ENCODE data around the gene EFHD1.

Gene EFHD1

DNA sequence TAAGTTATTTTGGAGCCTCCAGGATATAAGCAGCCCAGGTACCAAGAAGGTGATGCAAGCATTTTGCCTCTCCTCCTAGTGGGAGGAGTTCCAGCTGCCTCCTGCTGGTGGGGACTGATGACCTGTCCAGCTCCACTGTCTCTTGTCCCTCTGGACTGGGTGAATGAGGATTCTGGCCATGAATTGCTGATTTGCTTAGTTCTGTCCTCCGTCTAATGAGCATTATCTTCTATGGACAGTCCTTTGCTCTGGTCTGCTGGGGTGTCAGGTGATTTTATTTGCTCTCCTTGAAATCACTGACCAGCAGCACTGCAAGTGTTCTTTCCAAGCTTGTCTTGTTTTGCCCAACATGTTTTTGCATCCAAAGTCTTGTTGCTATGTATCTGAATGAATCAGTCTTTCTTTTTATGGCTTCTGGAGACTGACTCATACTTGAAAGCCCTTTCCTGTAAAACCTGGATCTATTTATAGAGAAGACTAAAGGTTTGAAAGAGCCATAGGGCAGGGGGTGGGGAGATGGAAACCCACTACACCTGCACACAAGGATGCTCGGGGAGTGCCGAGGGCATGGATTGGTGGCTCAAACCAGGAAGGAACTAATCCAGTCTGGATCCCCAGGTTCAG is 40.5 kb upstream of the EFHD1 start:
- H3K27ac ChIP-seq, result peak overlapping the region in 1 of 2 donors; percentile 51
- H3K4me3 ChIP-seq, result no peak overlapping the region
- TF ChIP-seq, protein P1, sequence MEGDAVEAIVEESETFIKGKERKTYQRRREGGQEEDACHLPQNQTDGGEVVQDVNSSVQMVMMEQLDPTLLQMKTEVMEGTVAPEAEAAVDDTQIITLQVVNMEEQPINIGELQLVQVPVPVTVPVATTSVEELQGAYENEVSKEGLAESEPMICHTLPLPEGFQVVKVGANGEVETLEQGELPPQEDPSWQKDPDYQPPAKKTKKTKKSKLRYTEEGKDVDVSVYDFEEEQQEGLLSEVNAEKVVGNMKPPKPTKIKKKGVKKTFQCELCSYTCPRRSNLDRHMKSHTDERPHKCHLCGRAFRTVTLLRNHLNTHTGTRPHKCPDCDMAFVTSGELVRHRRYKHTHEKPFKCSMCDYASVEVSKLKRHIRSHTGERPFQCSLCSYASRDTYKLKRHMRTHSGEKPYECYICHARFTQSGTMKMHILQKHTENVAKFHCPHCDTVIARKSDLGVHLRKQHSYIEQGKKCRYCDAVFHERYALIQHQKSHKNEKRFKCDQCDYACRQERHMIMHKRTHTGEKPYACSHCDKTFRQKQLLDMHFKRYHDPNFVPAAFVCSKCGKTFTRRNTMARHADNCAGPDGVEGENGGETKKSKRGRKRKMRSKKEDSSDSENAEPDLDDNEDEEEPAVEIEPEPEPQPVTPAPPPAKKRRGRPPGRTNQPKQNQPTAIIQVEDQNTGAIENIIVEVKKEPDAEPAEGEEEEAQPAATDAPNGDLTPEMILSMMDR (IDR thresholded peaks at IDR 0.05), result no peak
- DNase-seq (ENCODE audit: low spot score), result no peak

DNA sequence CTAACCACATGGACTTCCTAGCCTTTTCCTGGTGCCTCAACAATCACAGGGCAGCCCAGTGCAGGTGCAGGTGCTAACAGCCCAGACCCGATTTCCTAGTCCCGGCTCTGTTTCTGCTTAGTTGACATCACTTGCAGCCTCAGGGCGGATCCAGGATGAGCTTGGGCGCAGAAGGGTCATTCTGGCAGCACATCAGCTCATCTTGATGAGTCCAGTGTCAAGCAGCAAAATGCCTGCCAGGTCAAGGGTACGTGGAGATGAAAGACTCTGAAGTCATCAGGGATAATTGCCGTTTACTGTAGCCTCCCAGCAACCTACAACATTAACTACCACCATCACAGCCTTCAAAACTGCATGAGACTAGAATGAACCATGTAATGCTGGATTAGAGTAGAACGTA is 39.4 kb upstream of the EFHD1 start:
- Histone ChIP-seq H3K27ac (no peak overlapping the region), H3K4me3 (no peak overlapping the region)
- DNase-seq (ENCODE audit: low spot score), result no peak
- TF ChIP-seq, protein P1 (IDR thresholded peaks at IDR 0.05), result no peak

DNA sequence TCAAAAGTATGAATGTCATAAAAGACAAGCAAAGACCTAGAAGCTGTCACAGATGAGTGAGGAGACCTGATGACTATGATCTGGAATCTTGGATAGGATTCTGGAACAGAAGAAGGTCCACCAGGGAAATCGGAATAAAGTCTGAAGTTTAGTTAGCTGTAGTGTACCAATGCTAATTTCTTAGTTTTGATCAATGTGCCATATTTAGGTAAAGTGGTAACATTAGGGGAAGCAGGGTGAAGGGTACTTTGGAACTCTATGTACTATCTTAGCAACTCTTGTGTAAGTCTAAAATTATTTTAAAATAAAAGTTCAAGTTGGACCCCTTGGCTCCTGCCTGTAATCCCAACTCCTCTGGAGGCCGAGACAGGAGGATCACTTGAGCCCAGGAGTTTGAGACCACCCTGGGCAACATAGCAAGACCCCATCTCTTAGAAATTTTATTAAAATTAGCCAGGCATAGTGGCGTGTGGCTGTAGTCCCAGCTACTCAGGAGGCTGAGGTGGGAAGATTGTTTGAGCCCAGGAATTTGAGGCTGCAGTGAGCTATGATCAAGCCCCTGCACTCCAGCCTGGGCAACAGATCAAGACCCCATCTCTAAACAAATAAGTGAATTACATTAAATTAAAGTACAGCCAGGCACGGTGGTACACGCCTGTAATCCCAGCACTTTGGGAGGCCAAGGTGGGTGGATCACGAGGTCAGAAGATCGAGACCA is 35.9 kb upstream of the EFHD1 start:
- DNase-seq (ENCODE audit: low spot score), result no peak
- TF ChIP-seq, protein P1 (IDR thresholded peaks at IDR 0.05), result no peak
- Histone ChIP-seq H3K4me3 (no peak overlapping the region), H3K27ac (no peak overlapping the region)

DNA sequence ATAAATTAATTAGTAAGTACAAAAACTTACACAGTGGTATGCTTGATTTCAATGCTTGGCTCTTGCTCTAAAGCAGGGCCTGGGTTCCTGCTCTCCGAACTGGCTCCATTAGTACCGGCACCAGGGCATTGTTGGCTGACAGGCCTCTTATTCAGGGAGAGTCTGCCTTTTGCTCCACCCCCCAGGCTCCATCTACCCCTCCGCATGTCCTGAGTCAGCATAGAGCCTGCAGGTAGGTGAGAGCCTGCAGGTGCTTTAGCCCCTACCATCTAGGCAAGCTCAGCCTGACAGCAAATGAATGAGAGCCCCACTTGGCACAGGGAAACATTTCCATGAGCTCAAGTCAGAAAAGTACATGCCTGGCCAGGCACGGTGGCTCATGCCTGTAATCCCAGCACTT is 35.1 kb upstream of the EFHD1 start:
- H3K27ac ChIP-seq, result no peak overlapping the region
- TF ChIP-seq, protein P1 (IDR thresholded peaks at IDR 0.05), result no peak
- no peak for DNase-seq (ENCODE audit: low spot score)
- no peak overlapping the region for H3K4me3 ChIP-seq

DNA sequence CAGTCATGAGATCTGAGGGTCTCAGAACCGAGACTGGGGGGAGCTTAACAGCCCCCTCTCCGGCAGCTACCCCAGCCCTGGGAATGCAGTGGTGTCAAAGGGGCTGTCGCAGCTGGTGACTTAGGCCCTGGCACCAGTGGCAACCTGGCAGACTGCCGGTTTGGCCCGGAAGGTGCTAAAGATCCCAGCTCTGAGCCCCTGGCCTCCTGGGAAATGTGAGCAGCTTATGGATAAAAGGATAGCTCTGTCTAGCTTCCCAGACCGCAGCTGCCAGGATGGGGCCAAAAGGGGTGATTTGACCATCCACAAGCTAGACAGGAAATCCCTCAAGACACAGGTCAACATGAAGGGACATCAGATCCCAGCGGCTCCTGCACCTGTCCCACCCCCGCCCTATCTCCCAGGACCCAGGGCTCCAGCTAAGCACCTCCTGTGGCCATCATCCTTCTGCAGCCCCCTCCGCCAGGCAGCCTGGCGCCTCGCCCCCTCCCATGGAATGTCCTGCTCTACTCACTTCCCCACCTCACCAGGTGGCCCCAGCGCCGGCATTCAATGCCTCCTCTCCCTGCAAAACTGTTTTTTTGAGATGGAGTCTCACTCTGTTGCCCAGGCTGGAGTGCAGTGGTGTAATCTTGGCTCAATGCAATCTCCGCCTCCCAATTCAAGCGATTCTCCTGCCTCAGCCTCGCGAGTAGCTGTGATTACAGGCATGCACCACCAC is 33.2 kb upstream of the EFHD1 start:
- Histone ChIP-seq H3K27ac (no peak overlapping the region), H3K4me3 (no peak overlapping the region)
- DNase-seq (ENCODE audit: low spot score), result no peak
- TF ChIP-seq, protein P1 (IDR thresholded peaks at IDR 0.05), result no peak

DNA sequence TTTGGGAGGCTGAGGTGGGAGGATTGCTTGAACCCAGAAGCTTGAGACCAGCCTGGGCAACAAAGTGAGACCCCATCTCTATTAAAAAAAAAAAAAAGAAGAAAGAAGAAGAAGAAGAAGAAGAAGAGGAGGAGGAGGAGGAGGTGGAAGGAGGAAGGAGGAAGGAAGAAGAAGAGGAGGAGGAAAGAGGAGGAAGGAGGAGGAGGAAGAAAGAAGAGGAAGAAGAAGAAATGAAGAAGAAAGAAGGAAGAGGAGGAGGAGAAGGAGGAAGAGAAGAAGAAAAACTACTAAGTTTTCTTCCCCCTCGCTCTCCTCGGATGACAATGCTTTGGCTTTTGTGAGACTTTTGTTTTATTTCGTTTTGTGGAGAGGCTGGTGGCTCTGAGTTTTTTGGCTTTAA is 30.1 kb upstream of the EFHD1 start:
- Histone ChIP-seq H3K27ac (no peak overlapping the region), H3K4me3 (no peak overlapping the region)
- DNase-seq (ENCODE audit: low spot score), result no peak
- TF ChIP-seq, protein P1 (IDR thresholded peaks at IDR 0.05), result no peak

Measured in coronary artery (tissue), 2 donors.